Measurements from ENCODE around the gene FGF18.

- TF ChIP-seq CTCF (IDR thresholded peaks at IDR 0.05) = no peak
- TF ChIP-seq EP300 (IDR thresholded peaks at IDR 0.05) = no peak
- TF ChIP-seq POLR2AphosphoS5 (IDR thresholded peaks at IDR 0.05) = no peak
These were observed 75.1 kb downstream of the FGF18 start for GRCh38 chr5:171494452-171495121.

All from upper lobe of left lung (tissue), 4 donors.